ENCODE measurements around the gene POLE4.

Gene POLE4

DNA sequence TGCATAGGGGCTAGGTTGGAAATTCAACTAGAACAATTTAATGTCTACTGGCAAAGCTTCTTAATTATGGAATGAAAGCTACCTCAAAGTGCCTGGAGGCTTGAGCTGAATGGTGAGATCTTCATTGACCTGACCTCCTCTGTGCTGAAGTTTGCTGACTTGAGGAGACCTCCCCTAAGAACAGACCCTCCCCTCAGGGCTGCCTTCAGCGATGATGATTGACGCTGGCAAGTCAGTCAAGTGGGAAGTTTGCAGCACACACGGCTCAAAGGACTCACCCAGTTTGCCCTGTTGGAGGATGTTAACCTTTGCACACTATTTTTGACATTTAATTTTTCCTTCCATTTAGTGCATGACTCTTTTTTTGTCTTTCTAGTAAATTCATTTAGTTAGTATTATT is 17.2 kb upstream of the POLE4 start:
- DNase-seq, result no peak

DNA sequence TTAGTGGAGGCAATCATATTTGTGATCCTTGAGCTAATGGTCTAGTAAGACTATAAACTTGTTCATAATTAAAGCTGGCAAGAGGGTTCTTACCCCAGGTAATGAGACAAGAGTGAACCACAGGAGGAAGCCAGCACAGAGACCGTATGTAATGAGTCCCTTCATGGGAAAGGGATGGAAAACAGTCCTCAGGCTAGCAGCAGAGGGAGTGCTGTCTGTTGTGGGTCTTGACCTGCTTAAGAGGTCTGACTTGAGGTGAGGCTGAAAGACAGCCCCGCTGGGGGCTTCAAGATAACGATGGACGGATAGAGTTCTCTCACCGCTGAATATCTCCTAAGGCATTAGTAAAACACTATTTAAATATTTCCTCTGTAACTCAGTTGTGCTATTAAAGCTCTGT is 16.2 kb upstream of the POLE4 start:
- DNase-seq, result no peak

DNA sequence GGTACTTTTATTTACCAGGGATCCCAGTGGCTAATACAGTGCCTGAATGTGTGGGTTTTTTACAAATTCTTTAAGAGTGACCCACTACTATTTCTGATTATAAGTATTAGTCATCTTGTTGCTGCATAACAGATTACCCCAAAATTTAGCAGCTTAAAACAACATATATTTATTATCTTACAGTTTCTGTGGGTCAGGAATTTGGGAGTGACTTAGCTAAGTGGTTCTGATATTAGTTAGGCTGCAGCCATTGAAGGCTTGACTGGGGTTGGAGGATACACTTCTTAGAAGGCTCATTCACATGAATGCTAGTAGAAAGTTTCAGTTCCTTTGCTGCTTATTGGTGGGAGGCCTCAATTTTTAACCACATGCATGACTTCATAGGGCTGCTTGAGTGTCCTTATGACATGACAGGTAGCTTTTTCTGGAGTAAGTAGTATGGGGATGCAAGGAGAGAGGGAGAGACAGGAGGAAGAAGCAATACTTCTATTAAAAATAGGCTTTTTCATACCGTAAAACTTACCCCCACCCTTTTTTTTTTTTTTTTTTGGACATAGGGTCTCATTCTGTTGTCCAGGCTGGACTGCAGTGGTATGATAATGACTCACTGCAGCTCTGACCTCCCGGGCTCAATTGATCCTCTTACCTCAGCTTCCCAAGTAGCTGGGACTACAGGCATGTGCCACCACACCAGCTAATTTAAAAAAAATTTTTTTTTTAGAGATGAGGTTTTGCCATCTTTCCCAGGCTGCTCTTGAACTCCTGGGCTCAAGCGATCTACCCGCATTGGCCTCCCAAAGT is 13.3 kb upstream of the POLE4 start:
- no peak for DNase-seq

DNA sequence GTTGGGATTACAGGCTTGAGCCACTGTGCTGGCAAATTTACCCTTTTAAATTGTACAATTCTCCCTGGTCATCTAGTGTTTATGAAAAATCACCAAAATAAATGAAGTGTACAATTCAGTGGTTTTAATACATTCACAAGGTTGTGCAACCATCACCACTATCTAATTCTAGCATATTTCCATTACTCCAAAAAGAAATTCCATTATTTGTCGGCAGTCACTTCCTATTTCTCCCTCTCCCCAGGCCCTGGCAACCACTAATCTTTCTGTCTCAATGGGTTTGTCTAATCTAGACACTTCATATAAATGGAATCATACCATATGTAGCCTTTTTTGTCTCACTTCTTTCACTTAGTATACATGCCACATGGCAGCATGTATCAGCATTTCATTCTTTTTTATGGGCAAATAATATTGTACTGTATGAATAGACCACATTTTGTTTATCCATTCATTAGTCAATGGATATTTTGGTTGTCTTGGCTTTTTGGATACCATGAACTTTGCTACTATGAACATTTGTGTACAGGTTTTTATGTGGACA is 12.6 kb upstream of the POLE4 start:
- DNase-seq, result no peak

GRCh38 chr2:74947703-74948102 is 10.7 kb upstream of the POLE4 start:
- DNase-seq, result no peak

- DNase-seq, result no peak
These were observed 9.7 kb upstream of the POLE4 start for GRCh38 chr2:74948779-74949178.

GRCh38 chr2:74951211-74951754 is 7.2 kb upstream of the POLE4 start:
- DNase-seq, result no peak

- no peak for DNase-seq
These were observed 5.9 kb upstream of the POLE4 start for GRCh38 chr2:74952575-74952974.

- DNase-seq, result no peak
These were observed 4.5 kb upstream of the POLE4 start for GRCh38 chr2:74953796-74954499.

GRCh38 chr2:74954500-74954874 is 4.0 kb upstream of the POLE4 start:
- no peak for DNase-seq

DNA sequence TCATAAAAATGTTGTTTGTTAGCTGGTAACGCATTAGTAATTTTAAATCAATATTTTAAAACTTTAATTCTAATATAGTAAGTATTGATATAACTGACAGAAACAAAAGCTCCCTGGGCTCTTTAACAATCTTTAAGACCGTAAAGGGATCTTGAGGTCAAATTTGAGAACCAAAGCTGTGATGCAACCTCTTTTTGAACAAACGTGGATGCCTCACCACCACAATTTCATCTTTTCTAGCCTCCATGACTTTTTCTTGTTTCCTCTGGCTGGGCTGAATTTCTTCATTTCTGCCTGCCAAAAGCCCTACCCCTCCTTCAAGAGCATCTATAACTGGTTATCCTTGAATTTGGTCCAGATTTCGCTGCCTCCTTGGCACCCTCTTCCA is 563 bp upstream of the POLE4 start:
- DNase-seq, result no peak

DNA sequence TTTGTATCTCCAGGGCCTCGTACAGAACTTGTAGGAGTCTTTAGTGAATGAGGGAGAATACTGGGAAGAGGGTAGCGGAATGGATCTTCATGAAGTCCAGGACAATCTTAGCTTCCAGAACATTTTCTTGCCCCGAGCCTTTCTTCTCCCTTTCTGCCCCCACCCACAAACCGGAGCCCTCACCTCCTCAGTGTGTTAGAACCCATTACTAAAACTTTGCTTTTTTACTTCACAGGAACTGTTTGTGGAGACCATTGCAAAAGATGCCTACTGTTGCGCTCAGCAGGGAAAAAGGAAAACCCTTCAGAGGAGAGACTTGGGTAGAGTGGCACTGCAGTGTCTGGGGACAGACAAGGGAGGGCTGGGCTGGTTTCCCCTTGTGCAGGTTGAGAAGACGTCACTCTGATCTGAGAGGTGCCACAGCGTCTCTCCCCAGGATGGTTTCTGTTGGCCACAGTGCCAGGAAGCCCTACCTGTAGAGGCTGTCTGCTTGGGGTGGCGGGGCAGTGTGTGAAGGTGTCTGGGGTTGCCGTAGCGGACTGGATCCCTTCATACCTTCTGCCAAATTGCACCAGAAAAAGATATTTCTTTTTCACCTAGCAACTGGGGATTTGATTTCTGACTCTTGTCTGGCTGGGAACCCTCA is 786 bp downstream of the POLE4 start:
- no peak for DNase-seq

DNA sequence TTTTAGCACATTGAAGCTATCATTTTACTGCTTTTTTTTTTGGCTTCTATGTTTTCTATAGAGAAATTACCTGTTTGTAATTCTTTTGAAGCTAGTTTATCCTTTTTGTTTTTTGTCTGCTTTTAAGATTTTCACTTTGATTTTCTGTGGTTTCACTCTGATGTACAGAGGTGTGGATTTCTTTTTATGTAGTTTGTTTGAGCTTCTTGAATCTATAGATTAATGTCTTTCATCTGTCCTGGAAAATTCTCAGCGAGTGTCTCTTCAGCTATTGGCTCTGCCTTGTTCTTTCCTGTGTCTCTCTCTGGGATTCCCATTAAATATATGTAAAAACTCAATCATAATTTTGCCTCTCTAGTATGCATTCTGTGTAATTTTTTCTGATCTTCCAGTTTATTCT is 8.4 kb downstream of the POLE4 start:
- no peak for DNase-seq

DNA sequence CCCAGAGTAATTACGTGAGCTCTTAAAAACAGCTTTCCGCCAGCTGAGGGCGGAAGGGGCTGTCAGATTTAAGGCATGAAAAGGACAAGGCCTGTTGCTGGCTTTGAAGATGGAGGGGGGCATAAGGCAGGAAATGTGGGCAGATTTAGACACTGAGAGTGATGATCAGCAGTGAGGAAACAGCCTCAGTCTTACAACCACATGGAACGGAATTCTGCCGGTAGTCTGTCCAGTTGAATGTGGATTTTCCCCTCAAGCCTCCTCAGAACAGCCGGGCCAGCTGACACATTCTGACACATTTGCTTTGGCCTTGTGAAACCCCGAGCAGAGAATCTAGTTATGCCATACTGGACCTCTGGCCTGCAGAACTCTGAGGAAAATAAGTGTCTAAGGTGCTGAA is 16.6 kb downstream of the POLE4 start:
- DNase-seq, result no peak

DNA sequence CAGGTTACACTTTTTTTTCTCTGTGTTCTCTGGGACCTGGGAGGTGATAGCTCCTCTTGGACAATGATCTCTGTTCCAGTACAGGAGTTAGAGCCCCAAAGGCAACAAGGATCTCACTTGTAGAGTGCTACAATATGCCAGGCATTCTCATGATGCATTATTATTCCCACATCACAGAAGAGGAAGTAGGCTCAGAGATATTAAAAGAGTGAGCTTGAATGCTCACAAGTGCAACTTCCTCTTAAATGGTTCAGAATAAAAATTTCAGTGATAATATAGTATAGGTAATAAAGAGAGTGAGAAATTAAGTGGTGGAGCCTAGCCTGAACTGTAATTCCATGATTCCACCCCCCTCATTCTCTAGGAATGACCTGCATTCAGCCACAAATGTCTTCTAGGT is 21.4 kb downstream of the POLE4 start:
- no peak for DNase-seq

DNA sequence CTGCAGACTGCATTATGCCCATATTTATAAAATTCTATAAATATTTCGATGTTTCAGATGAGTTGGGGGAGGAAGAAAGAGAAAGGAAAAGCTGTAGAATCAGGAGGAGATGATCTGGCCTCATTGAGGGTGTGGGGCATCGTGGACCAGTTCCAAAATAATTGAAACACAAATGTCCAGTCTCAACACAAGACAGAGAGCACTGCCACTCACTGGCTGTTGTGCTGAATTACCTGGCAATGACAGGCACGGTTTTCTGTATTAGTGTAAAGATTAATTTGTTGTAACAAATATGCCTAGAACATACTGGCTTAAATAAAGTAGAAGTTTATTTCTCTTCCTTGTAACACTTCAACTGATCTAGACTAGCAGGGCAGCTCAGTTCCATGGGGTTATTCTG is 24.1 kb downstream of the POLE4 start:
- no peak for DNase-seq

- no peak for DNase-seq
These were observed 25.4 kb downstream of the POLE4 start for GRCh38 chr2:74983631-74984392.

- no peak for DNase-seq
These were observed 26.6 kb downstream of the POLE4 start for GRCh38 chr2:74984947-74985637.

- no peak for DNase-seq
These were observed 27.7 kb downstream of the POLE4 start for GRCh38 chr2:74985978-74986609.

GRCh38 chr2:74991977-74992376 is 33.5 kb downstream of the POLE4 start:
- no peak for DNase-seq

DNA sequence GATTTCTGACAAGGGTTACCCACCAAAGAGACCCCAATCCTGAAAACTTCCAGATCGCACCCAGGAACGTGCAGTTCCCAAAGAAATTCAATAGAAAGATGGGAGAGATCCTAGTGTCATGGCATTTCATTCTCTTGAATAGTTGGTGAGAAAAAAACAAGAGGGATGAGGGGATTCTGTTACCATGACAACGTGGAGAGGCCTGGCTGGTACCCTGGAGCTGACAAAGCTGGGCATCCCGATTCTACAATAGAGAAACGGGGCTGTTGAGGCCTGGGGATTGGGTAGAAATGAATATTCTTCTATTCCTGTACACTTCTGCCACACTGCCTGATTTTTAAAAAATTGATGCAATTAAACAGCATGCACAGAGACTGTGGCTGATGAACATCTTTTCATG is 41.0 kb downstream of the POLE4 start:
- no peak for DNase-seq

- DNase-seq, result no peak
These were observed 43.6 kb downstream of the POLE4 start for GRCh38 chr2:75002007-75002406.
